GM12865 (cell line): ENCODE results near the gene CFAP73.

Experiments
- DNase-seq: peaks from one replicate; pipeline ENCODE4 v3.0.0; 2010; ENCODE audit warnings: low read depth
- H3K4me3 ChIP-seq: 2 replicates; pipeline ENCODE4 v1.5.1; 2011; ENCODE audit warnings: mild to moderate bottlenecking, low read depth, low read length, control low read depth
- CTCF ChIP-seq: IDR thresholded peaks from 2 replicates; pipeline ENCODE4 v1.5.1; 2011; ENCODE audit warnings: low read length, control low read depth, low read depth, inconsistent platforms; ENCODE audit not compliant: insufficient read depth; ENCODE audit errors: missing control alignments

The CFAP73 gene

GRCh38 chr12:113142173-113142885 is 7.2 kb upstream of the CFAP73 start:
- no peak for DNase-seq
- TF ChIP-seq CTCF: no peak
- H3K4me3 ChIP-seq: no peak overlapping the region

GRCh38 chr12:113142886-113143332 is 6.6 kb upstream of the CFAP73 start:
- H3K4me3 ChIP-seq: no peak overlapping the region
- no peak for DNase-seq
- TF ChIP-seq CTCF: no peak

GRCh38 chr12:113143959-113144358 is 5.6 kb upstream of the CFAP73 start:
- TF ChIP-seq CTCF: no peak
- no peak overlapping the region for H3K4me3 ChIP-seq

GRCh38 chr12:113144806-113145205 is 4.7 kb upstream of the CFAP73 start:
- no peak for TF ChIP-seq CTCF
- no peak overlapping the region for H3K4me3 ChIP-seq
- no peak for DNase-seq

More at GRCh38 chr12:113143959-113144358, 5.6 kb upstream of the CFAP73 start:
- DNase-seq: no peak

GRCh38 chr12:113145720-113146551 is 3.6 kb upstream of the CFAP73 start:
- no peak for TF ChIP-seq CTCF
- no peak for DNase-seq
- no peak overlapping the region for H3K4me3 ChIP-seq

- DNase-seq: no peak
- no peak for TF ChIP-seq CTCF
- no peak overlapping the region for H3K4me3 ChIP-seq
Measured at GRCh38 chr12:113146999-113147398, 2.5 kb upstream of the CFAP73 start.
